ENCODE data around the gene KIR2DL1.

Gene KIR2DL1

GRCh38 chr19:54725321-54725720 lies 44.3 kb upstream of the KIR2DL1 start:
- H3K4me3 ChIP-seq (ENCODE audit: low read depth, low read length), result no peak overlapping the region
- ChIA-PET CTCF (no interaction called here), POLR2A (no interaction called here)
- no peak overlapping the region for H3K27ac ChIP-seq (ENCODE audit: extremely low read depth, low read depth, low read length)
- TF ChIP-seq ZNF146 (tag by site-specific recombination; IDR thresholded peaks at IDR 0.05), result no peak
- TF ChIP-seq ZNF747 (tag by site-specific recombination; IDR thresholded peaks at IDR 0.05), result no peak
- TF ChIP-seq ZNF423 (tag by site-specific recombination; IDR thresholded peaks at IDR 0.05), result no peak
- no peak for TF ChIP-seq GLI2 (tag by site-specific recombination; IDR thresholded peaks at IDR 0.05; ENCODE audit: borderline replicate concordance, low read depth)
- no peak for TF ChIP-seq HOXC10 (CRISPR knock-in tag; IDR thresholded peaks at IDR 0.05)
- TF ChIP-seq, protein P1, sequence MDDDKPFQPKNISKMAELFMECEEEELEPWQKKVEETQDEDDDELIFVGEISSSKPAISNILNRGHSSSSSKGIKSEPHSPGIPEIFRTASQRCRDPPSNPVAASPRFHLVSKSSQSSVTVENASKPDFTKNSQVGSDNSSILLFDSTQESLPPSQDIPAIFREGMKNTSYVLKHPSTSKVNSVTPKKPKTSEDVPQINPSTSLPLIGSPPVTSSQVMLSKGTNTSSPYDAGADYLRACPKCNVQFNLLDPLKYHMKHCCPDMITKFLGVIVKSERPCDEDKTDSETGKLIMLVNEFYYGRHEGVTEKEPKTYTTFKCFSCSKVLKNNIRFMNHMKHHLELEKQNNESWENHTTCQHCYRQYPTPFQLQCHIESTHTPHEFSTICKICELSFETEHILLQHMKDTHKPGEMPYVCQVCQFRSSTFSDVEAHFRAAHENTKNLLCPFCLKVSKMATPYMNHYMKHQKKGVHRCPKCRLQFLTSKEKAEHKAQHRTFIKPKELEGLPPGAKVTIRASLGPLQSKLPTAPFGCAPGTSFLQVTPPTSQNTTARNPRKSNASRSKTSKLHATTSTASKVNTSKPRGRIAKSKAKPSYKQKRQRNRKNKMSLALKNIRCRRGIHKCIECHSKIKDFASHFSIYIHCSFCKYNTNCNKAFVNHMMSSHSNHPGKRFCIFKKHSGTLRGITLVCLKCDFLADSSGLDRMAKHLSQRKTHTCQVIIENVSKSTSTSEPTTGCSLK (tag by site-specific recombination; IDR thresholded peaks at IDR 0.05), result no peak
- TF ChIP-seq, protein P2, sequence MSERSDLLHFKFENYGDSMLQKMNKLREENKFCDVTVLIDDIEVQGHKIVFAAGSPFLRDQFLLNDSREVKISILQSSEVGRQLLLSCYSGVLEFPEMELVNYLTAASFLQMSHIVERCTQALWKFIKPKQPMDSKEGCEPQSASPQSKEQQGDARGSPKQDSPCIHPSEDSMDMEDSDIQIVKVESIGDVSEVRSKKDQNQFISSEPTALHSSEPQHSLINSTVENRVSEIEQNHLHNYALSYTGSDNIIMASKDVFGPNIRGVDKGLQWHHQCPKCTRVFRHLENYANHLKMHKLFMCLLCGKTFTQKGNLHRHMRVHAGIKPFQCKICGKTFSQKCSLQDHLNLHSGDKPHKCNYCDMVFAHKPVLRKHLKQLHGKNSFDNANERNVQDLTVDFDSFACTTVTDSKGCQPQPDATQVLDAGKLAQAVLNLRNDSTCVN (tag by site-specific recombination; optimal IDR thresholded peaks at IDR 0.05), result no peak
- TF ChIP-seq ZNF148 (tag by site-specific recombination; IDR thresholded peaks at IDR 0.05; ENCODE audit: borderline replicate concordance), result no peak
- TF ChIP-seq ZNF610 (tag by site-specific recombination; IDR thresholded peaks at IDR 0.05; ENCODE audit: borderline replicate concordance), result no peak
- TF ChIP-seq ZNF391 (tag by site-specific recombination; IDR thresholded peaks at IDR 0.05; ENCODE audit: borderline replicate concordance, low read depth), result no peak
- TF ChIP-seq ZNF324 (tag by site-specific recombination; IDR thresholded peaks at IDR 0.05), result no peak
- no peak for TF ChIP-seq ZBTB17 (tag by site-specific recombination; IDR thresholded peaks at IDR 0.05)
- H3K36me3 ChIP-seq (ENCODE audit: control insufficient read depth in 2 of 2, insufficient read depth in 1 of 2, low read length in 2 of 2), result no peaks in the 10 kb centered on the region
- no peaks in the 10 kb centered on the region for H3K4me1 ChIP-seq (ENCODE audit: control insufficient read depth, insufficient read depth, low read length)
- no peaks in the 10 kb centered on the region for H3K9me3 ChIP-seq (ENCODE audit: control insufficient read depth, insufficient read depth, low read depth, low read length)

- Histone ChIP-seq H3K27ac (ENCODE audit: extremely low read depth, low read depth, low read length) (no peak overlapping the region), H3K4me3 (ENCODE audit: low read depth, low read length) (no peak overlapping the region), H3K36me3 (ENCODE audit: control insufficient read depth in 2 of 2, insufficient read depth in 1 of 2, low read length in 2 of 2) (no peaks in the 10 kb centered on the region), H3K4me1 (ENCODE audit: control insufficient read depth, insufficient read depth, low read length) (no peaks in the 10 kb centered on the region), H3K9me3 (ENCODE audit: control insufficient read depth, insufficient read depth, low read depth, low read length) (no peaks in the 10 kb centered on the region)
- TF ChIP-seq SETDB1 (IDR thresholded peaks at IDR 0.05; ENCODE audit: insufficient read length, low read length), result no peak
- no peak for TF ChIP-seq GLIS1 (tag by site-specific recombination; IDR thresholded peaks at IDR 0.05)
- no peak for TF ChIP-seq ZNF530 (tag by site-specific recombination; IDR thresholded peaks at IDR 0.05; ENCODE audit: low read depth)
- no peak for TF ChIP-seq ZNF394 (tag by site-specific recombination; IDR thresholded peaks at IDR 0.05; ENCODE audit: borderline replicate concordance)
- TF ChIP-seq KLF7 (tag by site-specific recombination; IDR thresholded peaks at IDR 0.05; ENCODE audit: borderline replicate concordance), result no peak
- no peak for TF ChIP-seq ZNF366 (tag by site-specific recombination; conservative IDR thresholded peaks at IDR 0.05)
- POLR2A ChIA-PET, result no interaction called here
- CTCF ChIA-PET, result no interaction called here
Measured at GRCh38 chr19:54727562-54727961, 42.0 kb upstream of the KIR2DL1 start.

Data from HEK293 (cell line).